ENCODE results near the gene AP5Z1.

Gene AP5Z1

DNA sequence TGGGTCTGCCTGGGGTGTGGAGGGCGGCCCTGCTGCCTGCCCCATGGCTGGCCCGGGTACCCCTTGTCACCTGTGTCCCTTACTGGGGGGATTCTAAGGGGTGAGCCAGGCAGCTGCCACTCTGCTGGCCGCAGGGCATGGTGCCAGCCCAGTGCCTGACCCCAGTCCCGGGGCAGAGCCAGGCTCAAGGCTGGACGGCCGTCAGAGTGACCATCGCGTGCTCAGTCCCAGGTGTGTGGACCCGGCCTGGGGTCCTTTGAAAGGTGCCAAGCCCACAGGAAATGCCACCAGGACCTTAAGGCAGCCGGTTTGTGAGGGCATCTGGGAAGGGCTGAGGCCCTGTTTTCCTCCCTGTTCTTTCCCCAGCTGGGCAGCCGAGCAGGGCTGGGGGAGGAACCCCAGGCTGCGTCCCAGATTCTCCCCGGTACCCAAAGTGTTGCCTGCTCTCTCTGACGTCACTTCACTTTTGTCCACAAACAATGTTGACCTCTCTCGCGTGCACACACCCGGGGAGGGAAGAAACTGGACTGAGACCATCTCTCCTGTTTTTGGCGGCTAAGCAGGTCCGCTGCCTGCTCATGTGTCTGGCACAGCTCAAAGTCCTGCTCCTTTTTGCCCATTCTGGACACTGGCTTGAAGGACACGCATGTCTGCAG, 48.8 kb downstream of the AP5Z1 start:
- DNase-seq: no peak

DNA sequence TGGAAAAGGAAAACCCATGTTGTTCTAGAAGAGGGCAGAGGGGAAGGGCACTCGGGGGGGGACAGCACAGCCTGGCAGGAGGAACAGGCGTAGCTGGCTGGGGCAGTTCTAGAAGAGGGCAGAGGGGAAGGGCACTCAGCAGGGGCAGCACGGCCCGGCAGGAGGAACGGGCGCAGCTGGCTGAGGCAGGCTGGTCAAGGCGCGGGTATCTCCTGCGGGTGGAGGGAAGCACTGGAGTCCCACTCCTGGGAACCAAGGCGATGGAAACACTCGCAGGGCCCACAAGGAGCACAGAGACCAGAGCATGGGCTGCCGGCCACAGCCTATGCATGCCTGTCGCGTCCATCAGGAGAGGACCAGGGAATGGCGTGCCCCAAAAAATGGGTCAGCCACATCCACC, 49.7 kb downstream of the AP5Z1 start:
- no peak for DNase-seq

DNA sequence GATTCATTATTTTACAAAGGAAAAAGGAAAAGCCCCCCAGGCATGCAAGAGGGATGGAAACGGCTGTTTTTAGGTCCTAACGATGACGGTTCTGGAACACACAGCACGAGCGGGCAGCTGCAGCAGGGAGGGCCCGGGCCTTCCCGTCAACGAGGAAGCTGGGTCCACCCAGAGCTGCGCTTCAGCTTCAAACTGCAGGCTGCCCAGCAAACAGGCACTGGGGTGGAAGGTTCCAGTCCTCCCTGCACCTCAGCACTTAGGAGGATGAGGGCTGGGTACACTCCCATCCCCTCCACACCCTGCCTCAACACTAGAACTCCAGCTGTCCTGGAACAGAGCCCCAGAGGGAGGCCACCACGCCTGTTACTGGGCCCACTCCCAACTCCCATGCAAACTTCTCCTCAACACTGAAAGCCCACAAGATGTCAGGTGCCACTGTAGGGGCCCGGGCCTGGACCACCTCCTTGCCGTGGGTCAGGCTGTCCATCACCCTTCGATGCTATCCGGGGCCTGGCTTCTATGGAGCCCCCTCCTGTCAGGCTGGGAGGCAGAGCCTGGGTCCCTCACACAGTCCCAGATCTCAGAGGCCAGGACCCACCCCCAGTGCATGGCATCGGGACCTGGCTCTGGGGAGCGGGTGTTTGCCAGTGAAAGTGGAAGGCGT, 53.4 kb downstream of the AP5Z1 start:
- DNase-seq: no peak

DNA sequence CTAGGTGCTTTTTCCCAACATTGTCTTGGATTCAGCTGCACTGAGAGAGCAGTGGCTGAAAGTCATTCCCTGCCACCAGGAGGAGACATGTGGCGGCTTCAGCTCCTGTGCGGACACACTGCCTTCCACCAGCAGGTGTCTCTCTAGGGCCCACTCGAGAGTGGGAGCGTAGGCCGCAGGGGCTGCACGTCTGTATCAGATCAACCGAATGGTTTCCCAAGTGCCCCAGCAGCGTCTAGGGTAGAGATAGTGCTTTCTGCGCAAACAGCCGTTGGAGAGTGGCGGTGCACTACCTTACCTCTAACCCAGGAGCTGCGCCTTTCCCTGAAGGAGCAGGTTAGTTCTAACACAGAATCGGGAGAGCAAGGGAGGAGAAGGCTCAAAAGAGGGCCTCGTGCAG, 54.8 kb downstream of the AP5Z1 start:
- no peak for DNase-seq

DNA sequence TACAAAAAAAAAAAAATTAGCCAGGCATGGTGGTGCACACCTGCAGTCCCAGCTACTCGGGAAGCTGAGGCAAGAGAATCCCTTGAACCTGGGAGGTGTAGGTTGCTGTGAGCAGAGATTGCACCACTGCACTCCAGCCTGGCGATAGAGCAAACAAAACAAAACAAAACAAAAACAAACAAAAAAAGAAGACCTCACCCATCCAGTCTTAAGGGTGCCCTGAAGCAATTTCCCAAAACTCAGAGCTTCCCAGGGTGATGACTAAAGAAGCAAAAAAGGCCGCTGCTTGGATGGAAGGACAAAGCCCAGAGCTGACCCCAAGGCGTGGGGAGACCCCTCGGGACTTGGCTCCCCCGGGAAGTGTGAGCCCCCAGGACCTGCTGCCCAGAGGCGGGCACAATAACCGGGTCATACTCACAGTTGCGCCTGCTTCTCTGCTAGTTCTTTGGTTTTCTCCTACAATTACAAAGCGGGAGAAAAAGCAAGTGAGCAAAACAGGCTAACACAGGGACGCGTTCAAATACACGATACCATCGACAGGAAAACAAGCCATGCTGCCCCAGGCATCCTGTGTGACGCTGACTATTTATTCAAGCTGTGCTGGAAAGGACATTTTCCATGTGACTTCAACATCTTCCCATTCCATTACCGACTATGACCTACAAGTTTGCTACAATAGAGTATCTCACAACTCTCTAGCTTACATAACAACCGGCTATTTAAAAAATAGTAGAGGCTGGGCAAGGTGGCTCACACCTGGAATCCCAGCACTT, 56.5 kb downstream of the AP5Z1 start:
- DNase-seq: no peak

DNA sequence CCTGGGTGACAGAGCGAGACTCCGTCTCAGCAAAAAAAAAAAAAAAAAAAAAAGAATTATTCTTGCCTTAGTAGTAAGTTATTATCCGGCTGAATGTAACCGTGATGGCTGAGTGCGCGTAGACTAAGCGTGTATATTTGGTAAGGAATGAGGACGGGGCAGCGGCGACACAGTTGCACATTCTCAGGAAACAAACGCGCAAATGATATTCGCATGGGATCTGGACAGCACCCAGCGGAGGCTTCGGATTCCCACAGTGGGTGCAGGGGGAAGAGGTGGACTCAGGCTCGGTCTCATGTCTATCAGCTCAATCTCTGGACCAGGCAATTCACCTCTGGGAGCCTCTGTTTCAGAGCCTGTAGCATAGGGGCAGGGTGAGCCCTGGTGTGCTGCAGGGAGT, 57.3 kb downstream of the AP5Z1 start:
- DNase-seq: no peak

DNA sequence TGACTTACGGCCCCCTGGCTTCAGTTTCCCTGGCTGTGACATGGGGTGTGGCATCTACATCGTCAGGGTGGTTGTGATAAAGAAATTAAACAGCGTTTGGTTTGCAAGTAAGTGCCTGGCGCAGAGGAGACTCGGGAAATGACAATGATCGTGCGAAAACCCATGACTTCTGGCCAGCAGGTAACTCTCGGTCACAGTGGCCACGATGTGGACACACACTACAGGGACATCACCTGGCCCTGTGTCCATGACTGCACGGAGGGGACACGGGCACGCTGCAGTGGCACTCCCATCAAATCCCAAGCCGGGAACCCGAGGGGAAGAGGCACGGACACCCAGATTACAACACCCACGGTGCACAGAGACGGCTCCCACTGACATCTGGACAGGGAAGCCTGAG, 57.8 kb downstream of the AP5Z1 start:
- no peak for DNase-seq

DNA sequence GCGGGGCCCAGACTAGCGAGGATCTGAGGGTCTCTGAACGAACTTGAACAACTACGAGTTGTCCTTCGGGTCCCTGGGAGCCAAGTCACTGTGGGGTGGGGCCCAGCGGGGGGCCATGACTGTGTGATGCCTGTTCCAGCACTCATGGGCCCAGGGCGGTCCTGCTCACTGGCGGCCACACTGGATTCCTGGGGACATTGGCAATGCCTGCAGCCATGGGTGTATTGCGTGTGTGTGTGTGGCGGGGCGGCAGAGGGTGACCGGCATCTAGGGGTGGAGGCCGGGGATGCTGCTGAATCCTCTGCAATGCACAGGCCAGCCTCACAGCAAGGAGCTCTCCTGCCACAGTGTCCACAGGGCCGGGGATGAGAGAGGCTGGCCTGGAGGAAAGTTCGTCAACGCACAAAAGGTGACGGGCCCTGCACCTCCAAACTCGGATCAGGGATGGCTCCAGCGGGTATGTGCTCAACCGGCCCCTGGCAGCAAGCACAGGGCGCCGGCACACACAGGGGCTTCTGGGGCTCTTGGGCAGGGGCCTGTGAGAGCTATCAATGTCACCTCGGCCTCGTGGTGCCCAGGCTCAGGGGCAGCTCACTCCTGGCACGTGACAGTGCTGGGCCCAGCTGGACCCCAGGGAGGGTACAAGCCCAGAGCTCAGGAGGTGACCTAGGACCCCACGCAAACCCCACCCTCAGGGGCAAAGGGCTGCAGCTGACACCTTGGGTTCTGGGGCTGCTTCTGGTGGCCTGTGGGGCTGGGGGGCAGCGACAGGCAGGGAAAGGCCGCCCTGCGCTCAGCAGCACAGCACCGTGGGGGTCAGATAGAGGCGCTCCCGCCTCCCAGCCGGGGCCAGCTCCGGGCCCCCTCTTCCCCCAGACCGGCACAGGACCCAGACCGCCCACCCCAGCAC, 58.5 kb downstream of the AP5Z1 start:
- no peak for DNase-seq

DNA sequence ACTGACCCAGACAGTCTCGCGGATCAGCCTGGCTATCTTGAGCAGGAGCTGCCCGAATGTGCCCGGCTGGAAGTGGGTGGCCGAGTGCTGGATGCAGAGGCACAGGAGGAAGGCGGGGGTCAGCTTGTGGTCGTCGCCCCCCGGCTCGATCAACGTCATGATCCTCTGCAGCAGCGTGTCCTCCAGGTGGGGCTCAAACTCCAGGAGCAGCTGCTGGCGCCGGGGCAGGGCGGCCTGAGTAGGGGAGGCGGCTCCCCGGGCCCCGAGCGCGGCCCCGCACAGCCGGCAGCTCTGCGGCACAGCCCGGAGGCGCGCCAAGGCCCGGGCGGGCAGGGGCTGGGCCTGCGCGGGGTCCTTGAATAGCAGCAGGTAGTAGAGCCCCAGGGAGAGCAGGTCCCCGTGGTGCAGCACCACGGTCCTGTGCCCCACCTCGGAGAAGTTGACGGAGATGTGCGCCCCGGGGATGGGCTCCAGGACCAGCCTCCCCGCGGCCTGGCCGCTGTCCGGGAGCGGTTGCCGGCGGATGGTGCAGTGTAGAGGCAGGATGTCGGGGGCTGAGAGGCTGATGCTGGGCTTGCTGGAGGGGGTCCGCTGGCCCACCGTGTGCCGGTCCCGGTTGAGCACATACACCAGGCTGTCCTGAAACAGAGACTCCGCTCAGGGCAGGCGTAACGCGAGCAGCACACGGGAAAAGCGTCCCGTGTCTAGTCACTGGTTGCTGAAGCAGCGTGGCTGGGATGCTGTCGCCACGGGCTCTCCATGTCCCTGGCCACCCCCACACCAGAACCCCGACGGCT, 59.4 kb downstream of the AP5Z1 start:
- DNase-seq: no peak

DNA sequence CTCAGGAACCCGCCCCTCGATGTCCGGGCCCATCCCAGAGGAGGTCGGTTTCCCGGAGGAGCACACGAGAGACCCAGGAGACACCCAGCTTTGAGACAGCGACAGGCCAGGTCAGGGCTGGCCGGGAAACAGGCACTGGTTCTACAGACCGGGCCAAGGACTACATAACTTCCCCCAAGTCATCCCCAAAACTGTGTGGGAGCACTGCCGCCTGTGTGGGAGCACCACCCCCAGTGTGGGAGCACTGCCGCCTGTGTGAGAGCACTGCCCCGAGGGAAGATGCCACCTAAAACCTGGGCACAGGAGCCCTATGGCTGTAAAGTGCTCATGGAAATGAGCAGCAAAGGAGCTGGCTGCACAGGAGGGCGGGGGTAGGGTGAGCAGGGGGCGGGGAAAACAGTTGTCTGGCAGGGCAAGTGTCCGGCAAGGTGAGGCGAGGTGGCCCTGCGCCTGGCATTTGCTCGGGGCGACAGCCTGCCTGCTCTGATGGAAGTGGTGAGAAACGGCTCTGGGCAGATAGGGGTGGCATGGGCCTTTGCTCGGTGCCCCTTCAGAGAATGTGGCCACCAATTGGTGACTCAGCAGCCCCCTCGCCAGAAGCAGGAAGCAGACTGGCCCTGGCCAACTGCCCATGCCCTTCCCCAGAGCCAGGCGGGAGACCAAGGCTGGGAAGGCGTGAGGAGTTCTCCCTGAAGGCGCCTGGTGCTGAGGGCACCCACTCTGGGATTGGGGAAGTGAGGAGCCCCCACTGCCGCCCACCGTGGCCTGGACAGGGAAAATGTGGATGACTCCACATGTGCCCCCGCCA, 60.2 kb downstream of the AP5Z1 start:
- no peak for DNase-seq

DNA sequence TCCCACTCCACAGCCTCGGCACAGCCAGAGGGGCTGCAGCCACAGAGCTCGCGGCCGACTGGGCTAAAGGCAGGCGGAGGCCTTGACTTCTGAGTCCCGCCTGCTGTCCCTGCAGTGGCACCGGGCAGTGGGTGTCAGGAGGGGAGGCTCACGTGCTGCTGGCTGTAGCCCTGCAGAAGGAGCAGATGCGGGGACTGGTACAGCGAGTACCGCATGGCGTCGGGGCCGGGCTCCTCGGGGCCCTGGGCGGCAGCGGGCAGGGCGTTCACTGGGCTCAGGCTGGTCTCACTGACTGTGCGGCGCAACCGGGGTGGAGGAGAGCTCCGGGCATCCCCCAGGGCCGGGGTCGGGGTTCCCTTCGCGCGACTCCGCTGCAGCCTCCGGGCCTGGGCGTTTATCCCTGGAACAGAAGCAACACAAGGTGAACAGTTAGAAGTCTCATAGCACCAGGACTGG, 60.8 kb downstream of the AP5Z1 start:
- no peak for DNase-seq

DNA sequence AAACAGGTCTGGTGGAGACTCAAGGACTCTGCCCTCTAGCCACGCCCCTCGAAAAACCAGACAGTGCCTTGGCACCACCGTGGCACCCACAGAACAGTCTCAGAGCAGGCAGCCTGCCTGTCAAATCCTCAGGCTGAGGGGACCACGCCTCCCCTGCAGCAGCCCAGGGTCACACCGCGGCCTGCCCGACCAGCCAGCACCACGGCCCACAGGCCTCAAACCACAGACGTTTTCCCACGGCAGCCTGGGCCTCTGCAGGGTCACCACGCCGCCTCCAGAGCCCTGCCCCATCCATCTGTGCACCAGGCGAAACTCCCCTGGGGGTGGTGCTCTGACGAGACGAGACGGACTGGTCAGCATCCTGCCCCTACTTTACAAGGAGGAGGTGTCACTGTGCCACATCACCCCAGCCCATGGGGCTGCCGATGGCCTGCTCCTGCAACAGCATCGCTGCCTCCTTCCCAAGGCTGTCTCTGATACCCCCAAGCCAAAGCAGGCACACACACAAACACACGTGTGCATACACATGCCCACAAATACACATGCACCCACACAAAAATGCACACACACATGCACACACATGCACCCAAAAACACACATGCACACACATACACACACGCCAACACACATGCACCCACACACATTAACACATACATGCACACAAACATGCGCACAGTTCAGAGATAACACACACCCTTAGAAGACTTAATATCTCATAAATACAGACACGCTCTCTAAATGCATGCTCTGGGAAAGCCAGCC, 61.8 kb downstream of the AP5Z1 start:
- no peak for DNase-seq

DNA sequence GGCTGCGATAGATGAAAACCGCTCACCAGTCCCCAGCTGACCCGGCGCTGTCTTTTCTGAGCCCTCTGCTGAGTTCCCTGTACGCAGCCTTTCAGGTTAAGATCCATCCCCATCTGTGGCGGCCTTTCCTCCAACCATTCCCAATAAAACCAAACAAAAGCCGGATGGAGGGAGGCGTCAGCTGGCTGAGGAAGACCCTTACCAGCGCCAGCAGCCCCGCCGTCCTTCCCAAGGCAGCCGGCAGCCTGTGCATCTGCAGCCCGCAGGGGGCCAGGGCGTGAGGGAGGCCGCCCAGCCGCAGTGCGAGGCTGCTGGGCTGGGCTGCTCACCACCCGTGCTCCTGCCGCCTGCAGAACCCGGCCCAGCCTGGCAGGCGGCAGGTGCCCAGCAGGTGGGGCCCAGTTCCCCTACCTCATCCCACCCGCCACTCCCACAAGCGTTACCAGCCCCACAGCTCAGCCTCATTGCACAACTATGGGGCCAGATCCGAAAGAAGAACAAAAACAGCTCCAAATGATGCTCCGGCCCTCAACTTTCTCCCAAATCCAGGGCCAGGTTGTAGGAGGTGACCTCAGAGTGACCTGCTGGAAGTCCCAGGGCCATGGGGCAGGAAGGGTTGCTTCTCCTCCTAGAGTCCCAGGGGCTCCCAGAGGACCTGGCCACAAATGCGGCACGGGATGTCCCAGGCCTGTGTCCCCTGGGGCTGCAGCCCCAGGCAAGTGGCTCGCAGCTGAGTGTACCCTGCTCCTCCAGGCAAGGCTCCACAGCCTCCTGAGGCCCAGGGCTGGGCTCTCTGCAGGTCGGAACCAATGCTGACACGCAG, 62.6 kb downstream of the AP5Z1 start:
- no peak for DNase-seq

DNA sequence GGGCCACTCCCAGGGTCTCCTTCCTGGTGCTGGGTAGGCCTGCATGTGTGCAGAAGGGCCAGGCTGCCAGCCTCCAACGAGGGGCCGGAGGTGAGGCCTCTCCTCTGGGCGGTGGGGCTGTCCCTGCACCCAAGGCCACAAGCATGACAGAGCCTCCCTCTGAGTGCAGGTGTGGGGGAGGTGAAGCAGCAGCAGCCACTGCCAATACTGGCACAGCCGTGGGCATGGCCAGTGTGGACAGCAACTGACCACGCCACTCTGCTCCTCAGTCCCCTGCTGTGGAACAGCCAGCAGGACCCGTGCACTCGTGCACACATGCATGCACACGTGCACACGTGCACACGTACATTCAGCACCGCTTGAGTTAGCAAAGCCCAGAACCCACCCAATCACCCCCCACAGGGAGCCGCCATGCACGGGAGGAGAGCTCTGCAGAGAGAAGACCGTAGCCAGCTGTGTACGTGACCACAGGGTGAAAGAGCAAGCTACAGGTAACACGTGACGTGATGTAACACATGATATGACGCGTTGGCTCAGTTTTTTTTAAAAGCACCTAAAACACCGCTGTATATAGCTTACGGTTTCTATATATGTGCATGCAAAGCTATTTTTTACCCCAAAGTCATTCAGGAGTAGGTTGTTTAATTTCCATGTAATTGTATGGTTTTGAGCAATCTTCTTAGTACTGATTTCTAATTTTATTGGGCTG, 63.4 kb downstream of the AP5Z1 start:
- no peak for DNase-seq

DNA sequence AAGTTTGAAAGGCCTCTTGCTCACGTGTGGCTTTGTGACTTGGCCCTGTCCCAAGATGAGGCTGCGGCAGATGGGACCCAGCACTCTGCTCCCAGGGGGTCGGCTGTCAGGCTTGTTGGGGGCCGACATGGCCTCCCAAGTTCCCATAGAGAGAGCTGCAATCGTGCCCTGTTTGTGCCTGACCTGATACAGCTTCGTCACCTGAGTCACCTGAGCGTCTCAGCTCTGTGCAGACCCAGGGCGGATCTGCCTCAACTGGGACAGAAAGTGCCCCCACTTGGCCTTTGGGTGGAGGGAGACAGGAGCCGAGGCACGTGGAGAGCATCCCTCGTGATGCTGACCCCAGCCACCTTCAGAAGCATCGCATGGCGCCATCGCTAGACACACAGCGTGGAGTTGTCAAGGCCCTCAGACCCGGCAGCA, 64.7 kb downstream of the AP5Z1 start:
- DNase-seq: no peak
